Measurements from ENCODE around the gene CTNNBL1.

CTNNBL1 gene

GRCh38 chr20:37899105-37900045 lies 205.5 kb downstream of the CTNNBL1 start:
- DNase-seq (ENCODE audit: low read depth), result no peak

DNA sequence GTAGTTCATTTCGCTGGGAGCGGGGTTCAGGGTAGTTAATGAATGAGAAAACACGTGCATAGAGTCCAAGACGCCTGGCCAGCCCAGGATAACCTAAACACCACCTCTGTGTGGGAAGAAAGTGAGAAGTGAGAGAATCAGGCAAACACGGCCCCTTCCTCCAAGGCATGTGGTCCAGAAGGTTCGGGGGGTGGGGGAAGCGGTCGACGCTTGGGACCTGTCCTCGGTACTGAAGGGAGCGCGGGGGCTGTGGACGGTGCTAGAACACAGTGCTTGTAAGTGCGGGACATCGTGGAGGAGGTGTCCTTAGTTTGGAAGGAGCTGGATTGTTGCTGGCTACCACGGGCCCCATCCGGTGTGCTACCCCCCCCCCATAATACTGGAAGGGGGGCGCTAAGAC lies 207.4 kb downstream of the CTNNBL1 start:
- DNase-seq (ENCODE audit: low read depth), result no peak

GRCh38 chr20:37901654-37902503 lies 208.0 kb downstream of the CTNNBL1 start:
- DNase-seq (ENCODE audit: low read depth), result no peak

DNA sequence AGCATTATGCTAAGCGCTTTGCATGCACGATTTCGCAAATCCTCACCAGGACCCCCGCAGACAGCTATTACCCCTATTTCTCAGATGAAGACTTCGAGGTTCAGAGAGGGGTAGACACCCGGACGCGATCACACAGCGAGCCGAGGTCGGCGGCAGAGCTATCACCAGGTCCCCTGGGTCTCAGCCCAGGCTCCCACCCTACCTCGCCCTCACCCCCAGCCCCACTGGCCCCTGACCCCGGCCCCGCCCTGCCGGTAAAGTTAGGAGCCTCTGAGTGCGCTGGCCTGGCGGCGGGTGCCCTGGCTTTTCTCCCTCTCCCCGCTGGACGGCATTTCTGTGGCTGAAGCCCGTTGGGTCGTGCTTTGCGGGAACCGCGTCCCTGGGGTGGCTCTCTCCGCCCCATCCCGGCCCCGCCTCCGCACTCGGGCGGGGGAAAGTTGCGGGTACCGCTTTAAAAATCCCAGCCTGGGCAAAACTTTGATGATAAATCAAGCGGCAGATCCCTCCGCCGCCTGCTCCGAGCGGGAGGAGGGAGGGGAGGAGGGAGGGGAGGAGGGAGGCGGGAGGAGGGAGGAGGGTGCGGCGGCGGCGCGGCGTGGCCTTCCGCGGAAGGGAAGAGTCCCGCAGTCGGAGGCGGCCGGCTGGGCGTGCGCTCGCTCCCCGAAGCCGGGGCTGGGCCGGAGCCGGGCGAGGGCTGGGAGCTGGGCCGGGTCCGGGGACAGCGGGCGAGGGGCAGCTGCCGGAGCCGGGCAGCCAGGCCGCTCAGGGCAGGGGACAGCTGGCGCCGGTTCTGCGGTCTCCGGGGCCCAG lies 208.9 kb downstream of the CTNNBL1 start, which contains the start of gene VSTM2L:
Gene VSTM2L, plus strand, starts transcription at position 624 of the 810 bp plus-strand sequence. CDS start 224 bp downstream, outside the sequence.
- DNase-seq (ENCODE audit: low read depth), result no peak

DNA sequence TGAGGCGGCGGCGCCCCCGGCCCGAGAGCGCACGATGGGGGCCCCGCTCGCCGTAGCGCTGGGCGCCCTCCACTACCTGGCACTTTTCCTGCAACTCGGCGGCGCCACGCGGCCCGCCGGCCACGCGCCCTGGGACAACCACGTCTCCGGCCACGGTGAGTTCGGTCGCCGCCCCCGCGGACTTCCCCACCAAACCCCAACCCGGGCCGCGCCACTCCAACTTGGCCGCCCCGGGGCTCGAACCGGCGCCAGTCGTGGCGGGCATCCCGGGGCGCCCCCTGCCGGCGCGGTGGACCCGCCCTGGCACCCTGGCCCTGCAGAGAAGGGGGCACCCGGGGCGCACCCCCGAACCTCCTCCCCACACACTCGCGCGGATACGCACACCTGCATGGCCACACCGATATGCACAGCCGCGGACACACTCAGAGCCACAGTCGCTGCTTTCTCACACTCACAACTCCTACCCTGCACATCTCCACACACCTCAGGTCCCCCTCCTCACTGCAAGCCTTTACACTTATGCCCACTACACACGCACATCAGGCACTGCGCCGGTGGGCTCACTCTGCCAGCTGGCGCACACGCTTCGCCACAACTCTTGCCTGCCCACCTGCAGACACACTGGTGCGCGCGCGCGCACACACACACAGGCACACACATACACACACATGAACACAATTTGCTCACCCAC lies 209.6 kb downstream of the CTNNBL1 start:
- no peak for DNase-seq (ENCODE audit: low read depth)

DNA sequence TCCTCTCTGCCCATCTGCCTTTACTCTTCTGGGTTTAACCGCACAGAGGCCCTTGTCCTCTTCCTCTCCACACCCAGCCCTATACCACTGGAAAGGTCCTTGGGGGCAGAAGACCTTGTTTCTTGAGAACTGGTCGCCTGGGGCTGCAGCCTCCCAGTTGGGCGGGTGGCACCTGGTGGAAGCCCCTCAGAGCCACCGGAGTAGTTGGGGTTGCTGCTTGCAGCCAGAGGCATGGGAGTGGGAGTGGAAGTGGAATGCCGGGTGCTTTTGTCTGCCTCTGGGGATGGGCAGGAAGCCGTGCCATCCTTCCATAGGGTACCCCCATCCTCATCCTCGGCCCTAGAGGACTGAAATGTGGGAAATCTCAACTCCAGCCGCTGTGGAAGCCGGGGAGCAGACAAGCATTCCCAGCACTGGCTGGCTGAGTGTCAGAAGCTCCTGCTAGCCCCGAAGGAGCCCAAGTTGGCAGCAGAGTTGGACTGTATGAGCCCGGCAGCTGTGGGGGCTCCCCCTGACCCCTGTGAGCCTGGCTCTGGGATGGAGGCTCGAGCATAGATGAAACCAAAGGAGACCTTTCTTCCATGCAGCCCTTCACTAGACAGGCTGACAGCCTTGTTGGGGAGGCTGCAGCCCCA lies 210.3 kb downstream of the CTNNBL1 start:
- no peak for DNase-seq (ENCODE audit: low read depth)

- no peak for DNase-seq (ENCODE audit: low read depth)
Measured at GRCh38 chr20:37904845-37905373, 211.1 kb downstream of the CTNNBL1 start.

DNA sequence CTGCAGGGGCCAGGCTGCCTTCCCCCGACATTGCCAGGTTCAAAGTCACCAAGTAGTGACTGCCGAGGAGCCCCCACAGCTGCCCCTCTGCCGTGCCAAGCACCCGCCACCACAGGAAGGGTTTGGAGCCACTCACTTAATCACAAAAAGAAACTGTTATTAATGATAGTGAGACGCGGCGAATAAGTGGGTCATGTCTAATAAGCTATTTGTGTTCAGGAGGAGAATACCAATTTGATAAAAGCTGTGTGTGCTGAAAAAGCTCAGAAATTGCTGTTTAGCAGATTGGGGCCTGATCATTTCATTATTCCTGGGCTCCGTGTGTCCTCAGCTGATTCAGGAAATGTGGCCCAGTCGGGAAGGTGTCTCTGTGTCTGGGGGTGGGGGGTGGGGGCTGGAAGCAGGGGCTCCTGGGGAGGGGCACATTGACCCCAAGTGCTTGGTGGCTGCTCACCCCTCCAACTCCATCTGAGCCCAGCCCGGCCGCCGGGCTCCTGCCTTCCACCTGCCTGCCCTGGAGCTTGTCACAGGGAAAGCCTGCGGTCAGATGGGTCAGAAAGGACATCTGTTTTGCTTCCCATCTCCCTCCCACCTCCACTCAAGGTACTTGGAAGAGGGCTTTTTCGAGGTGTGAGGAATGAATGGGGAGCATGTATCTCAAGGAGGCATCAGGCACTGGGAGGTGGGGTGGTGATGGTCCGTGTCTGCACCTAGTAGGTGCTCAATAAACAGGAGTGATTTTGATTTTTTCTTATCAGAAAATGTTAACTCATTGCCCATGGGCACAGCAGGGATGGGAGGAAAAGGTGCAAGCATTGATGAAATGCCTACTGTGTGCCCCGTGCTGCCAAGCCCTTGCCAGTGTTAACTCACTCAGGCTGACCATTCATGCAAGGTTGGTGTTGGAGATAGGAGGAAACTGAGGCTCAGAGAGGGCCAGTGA lies 212.1 kb downstream of the CTNNBL1 start:
- DNase-seq (ENCODE audit: low read depth), result no peak

- DNase-seq (ENCODE audit: low read depth), result no peak
Measured at GRCh38 chr20:37907330-37907676, 213.5 kb downstream of the CTNNBL1 start.

DNA sequence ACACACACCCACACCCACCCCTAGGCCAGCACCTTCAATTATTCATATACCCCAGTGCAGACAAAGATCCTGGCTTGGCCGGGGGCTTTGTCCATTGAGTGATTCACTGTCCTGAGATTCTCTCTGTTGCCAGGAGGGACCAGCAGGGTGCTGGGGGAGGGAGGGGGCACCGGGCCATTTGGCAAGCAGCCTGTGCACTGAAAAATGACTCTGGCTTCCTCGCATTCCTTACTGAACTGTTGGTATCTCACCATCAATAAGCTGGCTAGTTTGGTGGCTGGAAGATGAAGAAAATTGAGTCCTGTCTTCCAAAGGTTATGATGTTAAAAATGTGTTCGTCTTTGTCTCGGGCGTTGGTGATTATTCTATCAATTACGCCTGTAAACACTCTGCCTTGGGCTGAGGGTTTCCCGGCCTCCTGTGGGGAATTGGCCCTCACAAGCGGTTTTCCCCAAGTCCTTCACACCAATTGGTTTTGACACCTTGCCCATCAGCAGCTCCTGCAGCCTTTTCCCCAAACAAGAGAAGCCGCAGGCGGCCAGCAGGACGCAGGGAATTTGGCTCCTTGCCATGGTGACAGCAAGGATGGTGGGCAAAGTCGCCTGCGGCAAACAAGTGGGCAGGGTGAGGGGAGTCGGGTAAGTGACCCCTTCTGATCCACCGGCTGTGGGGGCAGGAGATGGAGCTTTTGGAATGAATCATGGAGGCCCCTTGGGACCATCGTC lies 214.0 kb downstream of the CTNNBL1 start:
- DNase-seq (ENCODE audit: low read depth), result no peak

DNA sequence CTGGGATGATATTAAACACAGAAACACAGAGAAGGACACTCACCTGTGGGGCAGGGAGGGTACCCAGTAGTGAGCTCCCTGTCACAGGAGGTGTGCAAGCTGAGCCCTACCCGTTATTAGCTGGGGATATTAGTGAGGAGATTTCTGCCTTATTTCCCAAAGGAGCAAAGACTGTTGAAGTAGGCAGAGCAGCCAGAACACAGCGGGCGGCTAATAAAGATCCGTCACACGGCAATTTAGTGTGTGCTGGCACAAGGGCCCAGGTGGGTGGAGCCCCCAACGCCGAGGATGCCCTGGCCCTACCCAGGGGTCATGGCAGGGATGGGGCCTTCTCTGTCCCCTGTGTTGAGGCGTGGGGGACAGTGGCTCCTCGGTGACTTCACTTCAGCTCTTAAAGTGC lies 217.4 kb downstream of the CTNNBL1 start:
- no peak for DNase-seq (ENCODE audit: low read depth)

- no peak for DNase-seq (ENCODE audit: low read depth)
Measured at GRCh38 chr20:37911838-37912281, 218.0 kb downstream of the CTNNBL1 start.

- no peak for DNase-seq (ENCODE audit: low read depth)
Measured at GRCh38 chr20:37912874-37913273, 219.0 kb downstream of the CTNNBL1 start.

GRCh38 chr20:37913567-37914366 lies 219.9 kb downstream of the CTNNBL1 start:
- no peak for DNase-seq (ENCODE audit: low read depth)

DNA sequence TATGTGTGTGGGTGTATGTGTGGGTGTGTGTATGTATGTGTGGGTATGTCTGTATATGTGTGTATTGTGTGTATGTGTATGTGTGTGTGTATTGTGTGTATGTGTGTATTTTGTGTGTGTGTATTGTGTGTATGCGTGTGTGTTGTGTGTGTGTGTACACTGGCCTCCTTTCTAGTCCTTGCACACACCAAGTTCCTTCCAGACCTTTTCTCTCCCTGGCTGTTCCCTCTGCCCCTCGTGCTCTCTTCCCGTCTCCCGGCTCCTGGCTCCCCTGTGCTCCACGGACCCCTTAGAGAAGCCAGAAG lies 220.5 kb downstream of the CTNNBL1 start:
- DNase-seq (ENCODE audit: low read depth), result no peak

- no peak for DNase-seq (ENCODE audit: low read depth)
Measured at GRCh38 chr20:37914672-37915433, 221.0 kb downstream of the CTNNBL1 start.

- DNase-seq (ENCODE audit: low read depth), result no peak
Measured at GRCh38 chr20:37915434-37915787, 221.6 kb downstream of the CTNNBL1 start.

All from stimulated activated CD8-positive, alpha-beta memory T cell treated with anti-CD3 and anti-CD28 coated beads, Interleukin-12 subunit alpha, Interleukin-12 subunit beta, amount 100 ng/mL, for 4 hours (primary cell).